Right lobe of liver (tissue), 6 donors: ENCODE data around the gene GABRA5. TPM values are rescaled to one million over a fixed set of nuclear protein-coding genes. Genes with fewer than 3 reads are reported as not detected.

Source experiments
- ATAC-seq, 4 donors: fragments of 200-7000 bp; cut with Tn5 transposase; one replicate each; pipeline ENCODE4 v1.9.1; 2020; ENCODE audit warnings: mild to moderate bottlenecking in 4 of 4, moderate library complexity in 4 of 4
- DNase-seq, 3 donors: peaks; one replicate each; pipeline ENCODE4 v3.0.0-alpha.2; 2020
- H3K27ac ChIP-seq, 3 donors: fragments of 200-600 bp; one replicate each; pipeline ENCODE4 v1.8.0; 2022
- H3K27me3 ChIP-seq, 2 donors: fragments of 200-600 bp; one replicate each; pipeline ENCODE4 v1.8.0; 2022
- H3K36me3 ChIP-seq, 4 donors: fragments of 200-600 bp; sonication (generic) in 1 of 4; one replicate each; pipeline versions ENCODE4 v1.5.1 to v1.8.0; 2017 to 2022; ENCODE audit warnings: control low read depth in 1 of 4
- H3K4me1 ChIP-seq, 4 donors: fragments of 200-600 bp; sonication (generic) in 1 of 4; one replicate each; pipeline versions ENCODE4 v1.5.1 to v1.8.0; 2017 to 2022; ENCODE audit warnings: control low read depth in 1 of 4
- H3K4me3 ChIP-seq, 3 donors: fragments of 200-600 bp; one replicate each; pipeline ENCODE4 v1.8.0; 2022
- H3K9me3 ChIP-seq, 4 donors: fragments of 200-600 bp; sonication (generic) in 1 of 4; one replicate each; pipeline versions ENCODE4 v1.5.1 to v1.8.0; 2017 to 2022; ENCODE audit warnings: control low read depth in 1 of 4
- CTCF ChIP-seq, 4 donors: fragments of 200-600 bp in 3 of 4; fragments of 450-650 bp in 1 of 4; IDR thresholded peaks; one replicate each; pipeline versions ENCODE4 v1.5.1 to v1.8.0; 2016 to 2022; ENCODE audit warnings: antibody characterized with exemption in 4 of 4, mild to moderate bottlenecking in 2 of 4
- POLR2A ChIP-seq: fragments of 450-650 bp; IDR thresholded peaks from one replicate; pipeline ENCODE4 v1.6.1; 2017; ENCODE audit warnings: antibody characterized with exemption, mild to moderate bottlenecking
- WGBS: methylation state at CpG from one replicate; pipeline ENCODE4 v1.1.6; 2018; ENCODE audit warnings: low coverage, low lambda C conversion rate; ENCODE audit not compliant: insufficient coverage; ENCODE audit errors: missing lambda C conversion rate; 5-methylcytosine and 5-hydroxymethylcytosine counted together
- intact Hi-C, 2 donors: fragments of 100-400 bp; cut with DNase I; formaldehyde crosslinking; loops; one replicate each; pipeline versions ENCODE4 v1.11.2 to v1.14.1; 2022
- total RNA-seq, 6 experiments: library from RNA; depleted of rRNA in 2 of 6; stranded (reverse); fragments of >200 nt in 2 of 6; fragmentation: NEBNext Ultra II Directional in 3 of 6; extraction: Animal tissue kit (Norgen Biotek cat#: 25700) in 3 of 6; gene quantifications; one replicate each; pipeline versions ENCODE4 v1.1.0 to v1.2.4, GENCODE V29; 2016 to 2023
- donor health status: DM: no; HTN: yes; CAD: no.
- donor health status: DM: no; HTN: no; CAD: no.
- donor health status: DM: no; HTN: no; CAD: no.
- donor health status: DM: no; HTN: yes; CAD: no.
- donor health status: DM: no; HTN: yes; CAD: no.

The GABRA5 gene
- total RNA-seq, 6 experiments from 2014 or later = not detected

- no peak for DNase-seq
Measured at GRCh38 chr15:26972636-26973035, 105.8 kb downstream of the GABRA5 start.

GRCh38 chr15:26974120-26974780 is 107.4 kb downstream of the GABRA5 start:
- intact Hi-C loops = no loop called here
- peak in 3 of 4 donors; percentile 22 to 24 (median 23) for TF ChIP-seq CTCF (IDR thresholded peaks at IDR 0.05)
- TF ChIP-seq POLR2A = no peak
- H3K36me3 ChIP-seq = no peaks in the 10 kb centered on the region
- H3K9me3 ChIP-seq = no peaks in the 10 kb centered on the region
- no peak overlapping the region for H3K27ac ChIP-seq
- WGBS = 24% methylated on average over 7 of the region's 9 CpGs
- H3K27me3 ChIP-seq = no peaks in the 10 kb centered on the region
- no peak for DNase-seq
- no peak overlapping the region for H3K4me3 ChIP-seq
- H3K4me1 ChIP-seq = no peaks in the 10 kb centered on the region
- no peak for ATAC-seq

More at GRCh38 chr15:26972636-26973035, 105.8 kb downstream of the GABRA5 start:
- no peaks in the 10 kb centered on the region for H3K27me3 ChIP-seq
- H3K4me1 ChIP-seq = no peaks in the 10 kb centered on the region
- WGBS = 20% methylated on average over 1 of the region's 2 CpGs
- no peaks in the 10 kb centered on the region for H3K9me3 ChIP-seq
- no peak for ATAC-seq
- no peak overlapping the region for H3K4me3 ChIP-seq
- TF ChIP-seq POLR2A = no peak
- TF ChIP-seq CTCF (IDR thresholded peaks at IDR 0.05) = no peak
- H3K27ac ChIP-seq = no peak overlapping the region
- intact Hi-C loops = no loop called here
- H3K36me3 ChIP-seq = no peaks in the 10 kb centered on the region

GRCh38 chr15:26981492-26981891 is 114.6 kb downstream of the GABRA5 start:
- no peak for ATAC-seq
- intact Hi-C loops = no loop called here

GRCh38 chr15:26983822-26984221 is 117.0 kb downstream of the GABRA5 start:
- no peaks in the 10 kb centered on the region for H3K27me3 ChIP-seq
- WGBS = 38% methylated on average over 5 of the region's 8 CpGs
- DNase-seq (no peak), ATAC-seq (no peak)
- TF ChIP-seq CTCF (IDR thresholded peaks at IDR 0.05) (no peak), POLR2A (no peak)
- no peaks in the 10 kb centered on the region for H3K4me1 ChIP-seq
- H3K4me3 ChIP-seq = no peak overlapping the region
- no peaks in the 10 kb centered on the region for H3K9me3 ChIP-seq
- H3K27ac ChIP-seq = no peak overlapping the region
- H3K36me3 ChIP-seq = no peaks in the 10 kb centered on the region
- intact Hi-C loops = no loop called here

More at GRCh38 chr15:26981492-26981891, 114.6 kb downstream of the GABRA5 start:
- Histone ChIP-seq H3K4me3 (no peak overlapping the region), H3K36me3 (no peaks in the 10 kb centered on the region), H3K4me1 (no peaks in the 10 kb centered on the region), H3K9me3 (no peaks in the 10 kb centered on the region), H3K27ac (no peak overlapping the region), H3K27me3 (no peaks in the 10 kb centered on the region)
- WGBS = 57% methylated on average over 4 of the region's 4 CpGs
- TF ChIP-seq POLR2A (no peak), CTCF (IDR thresholded peaks at IDR 0.05) (no peak)
- DNase-seq = no peak
